Testis (tissue), 3 donors: Measurements from ENCODE around the gene TRANK1. TPM values are rescaled to one million over a fixed set of nuclear protein-coding genes. Genes with fewer than 3 reads are reported as not detected.
"Not testable (repeated sequence)": the region's sequence is repeated elsewhere in the genome, so short reads cannot be mapped to it uniquely, and the experiment has no call there.

ENCODE experiments used
- DNase-seq: peaks from one replicate; pipeline ENCODE4 v3.0.0-alpha.2; 2019
- H3K27ac ChIP-seq, 2 donors: fragments of 200-600 bp; sonication (generic); one replicate each; pipeline ENCODE4 v1.5.1; 2019
- H3K27me3 ChIP-seq: fragments of 200-600 bp; sonication (generic); one replicate; pipeline ENCODE4 v1.5.1; 2019
- H3K36me3 ChIP-seq: fragments of 200-600 bp; sonication (generic); one replicate; pipeline ENCODE4 v1.5.1; 2017; ENCODE audit warnings: low read depth; ENCODE audit errors: missing control alignments
- H3K4me1 ChIP-seq: fragments of 200-600 bp; sonication (generic); one replicate; pipeline ENCODE4 v1.5.1; 2019
- H3K4me3 ChIP-seq, 2 donors: fragments of 200-600 bp; sonication (generic); one replicate each; pipeline ENCODE4 v1.5.1; 2017 to 2019
- H3K9me3 ChIP-seq: fragments of 200-600 bp; sonication (generic); one replicate; pipeline ENCODE4 v1.5.1; 2017
- POLR2A ChIP-seq: fragments of 450-650 bp; IDR thresholded peaks from one replicate; pipeline ENCODE4 v1.6.1; 2017; ENCODE audit warnings: antibody characterized with exemption, mild to moderate bottlenecking, moderate library complexity
- WGBS, 2 donors: methylation state at CpG; one replicate each; pipeline ENCODE4 v1.1.5; 2018; 5-methylcytosine and 5-hydroxymethylcytosine counted together
- intact Hi-C: fragments of 100-400 bp; cut with DNase I; formaldehyde crosslinking; loops from one replicate; pipeline ENCODE4 v1.15.1; 2023; ENCODE audit warnings: low total_unique reads
- polyA plus RNA-seq: library from polyadenylated mRNA; stranded (reverse); fragments of 350-450 nt; fragmentation: Illumina TruSeq; extraction: RNeasy Lipid Tissue Mini Kit (QIAGEN cat#74804); gene quantifications from one replicate; pipeline ENCODE4 v1.2.3, GENCODE V29; 2014; ENCODE audit warnings: low read depth, low replicate concordance; ENCODE audit not compliant: insufficient read depth
- total RNA-seq, 2 donors: library from RNA; depleted of rRNA; stranded (reverse); fragments of >200 nt; gene quantifications; one replicate each; pipeline ENCODE4 v1.2.3, GENCODE V29; 2016
- TF ChIP-seq, protein P1 (sequence below), 3 experiments: fragments of 450-650 bp in 2 of 3; fragments of 200-600 bp in 1 of 3; sonication (generic) in 1 of 3; IDR thresholded peaks; one replicate each; pipeline ENCODE4 v1.5.1; 2016 to 2019; ENCODE audit warnings: antibody characterized with exemption in 3 of 3, mild to moderate bottlenecking in 2 of 3, moderate library complexity in 1 of 3

TRANK1 gene
- total and polyA plus RNA-seq, 3 donors from 2014 or later: 7.5 to 11.0 (median 7.6) TPM

DNA sequence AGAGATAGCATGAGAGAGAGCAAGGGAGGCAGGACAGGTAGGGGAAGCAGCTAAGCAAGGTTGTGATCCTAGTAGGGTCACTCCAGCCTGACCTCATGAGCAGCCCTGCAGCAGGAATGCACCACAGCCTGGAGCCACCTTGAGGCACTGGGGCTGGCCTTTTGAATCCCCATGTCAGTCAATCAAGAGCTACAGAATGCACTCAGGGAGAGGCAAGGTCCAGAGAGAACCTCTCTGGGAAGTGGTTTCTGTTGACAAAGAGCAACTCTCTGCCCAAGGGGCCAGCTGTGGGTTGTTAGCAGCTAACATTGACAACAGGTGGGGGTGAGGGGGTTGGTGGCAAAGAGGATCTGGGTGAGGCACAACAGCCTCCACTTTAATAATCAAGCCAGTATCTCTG lies 54.6 kb downstream of the TRANK1 start:
- no peak for DNase-seq
- no peak for TF ChIP-seq POLR2A
- TF ChIP-seq, protein P1, sequence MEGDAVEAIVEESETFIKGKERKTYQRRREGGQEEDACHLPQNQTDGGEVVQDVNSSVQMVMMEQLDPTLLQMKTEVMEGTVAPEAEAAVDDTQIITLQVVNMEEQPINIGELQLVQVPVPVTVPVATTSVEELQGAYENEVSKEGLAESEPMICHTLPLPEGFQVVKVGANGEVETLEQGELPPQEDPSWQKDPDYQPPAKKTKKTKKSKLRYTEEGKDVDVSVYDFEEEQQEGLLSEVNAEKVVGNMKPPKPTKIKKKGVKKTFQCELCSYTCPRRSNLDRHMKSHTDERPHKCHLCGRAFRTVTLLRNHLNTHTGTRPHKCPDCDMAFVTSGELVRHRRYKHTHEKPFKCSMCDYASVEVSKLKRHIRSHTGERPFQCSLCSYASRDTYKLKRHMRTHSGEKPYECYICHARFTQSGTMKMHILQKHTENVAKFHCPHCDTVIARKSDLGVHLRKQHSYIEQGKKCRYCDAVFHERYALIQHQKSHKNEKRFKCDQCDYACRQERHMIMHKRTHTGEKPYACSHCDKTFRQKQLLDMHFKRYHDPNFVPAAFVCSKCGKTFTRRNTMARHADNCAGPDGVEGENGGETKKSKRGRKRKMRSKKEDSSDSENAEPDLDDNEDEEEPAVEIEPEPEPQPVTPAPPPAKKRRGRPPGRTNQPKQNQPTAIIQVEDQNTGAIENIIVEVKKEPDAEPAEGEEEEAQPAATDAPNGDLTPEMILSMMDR (IDR thresholded peaks at IDR 0.05): no peak
- Histone ChIP-seq H3K4me3 (no peak overlapping the region), H3K4me1 (no peaks in the 10 kb centered on the region), H3K36me3 (no peaks in the 10 kb centered on the region), H3K9me3 (no peaks in the 10 kb centered on the region), H3K27me3 (no peaks in the 10 kb centered on the region), H3K27ac (no peak overlapping the region)
- intact Hi-C loops: no loop called here

DNA sequence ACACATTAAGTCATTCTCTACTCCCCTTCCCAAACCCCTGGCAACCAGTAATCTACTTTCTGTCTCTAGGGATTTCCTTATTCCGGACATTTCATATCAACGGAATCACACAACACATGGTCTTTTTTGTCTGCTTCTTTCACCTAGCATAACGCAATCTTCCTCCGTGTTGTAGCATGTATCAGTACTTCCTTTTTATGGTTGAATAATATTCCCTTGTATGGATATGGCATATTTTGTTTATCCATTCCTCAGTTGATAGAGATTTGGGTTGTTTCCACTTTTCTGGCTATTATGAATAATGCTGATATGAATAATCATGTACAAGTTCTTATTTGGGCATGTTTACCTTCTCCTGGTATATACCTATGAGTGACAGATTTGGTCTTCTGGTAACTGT lies 63.1 kb downstream of the TRANK1 start:
- Histone ChIP-seq H3K4me1 (no peaks in the 10 kb centered on the region), H3K27ac (no peak overlapping the region), H3K4me3 (no peak overlapping the region), H3K9me3 (no peaks in the 10 kb centered on the region), H3K27me3 (no peaks in the 10 kb centered on the region), H3K36me3 (no peaks in the 10 kb centered on the region)
- 77 to 87% methylated on average over 4 of the region's 4 CpGs for WGBS, 2 donors
- no peak for TF ChIP-seq POLR2A
- TF ChIP-seq, protein P1 (IDR thresholded peaks at IDR 0.05): no peak
- no peak for DNase-seq
- intact Hi-C loops: no loop called here

DNA sequence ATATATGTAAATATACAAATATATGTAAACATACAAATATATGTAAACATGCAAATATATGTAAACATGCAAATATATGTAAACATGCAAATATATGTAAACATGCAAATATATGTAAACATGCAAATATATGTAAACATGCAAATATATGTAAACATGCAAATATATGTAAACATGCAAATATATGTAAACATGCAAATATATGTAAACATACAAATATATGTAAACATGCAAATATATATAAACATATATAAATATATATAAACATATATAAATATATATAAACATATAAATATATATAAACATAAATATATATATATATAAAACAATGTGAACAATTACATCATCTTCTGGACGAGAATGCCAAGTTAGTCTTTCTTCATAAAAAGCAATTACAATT lies 65.0 kb downstream of the TRANK1 start:
- H3K36me3 ChIP-seq, H3K4me1 ChIP-seq, H3K27me3 ChIP-seq, H3K9me3 ChIP-seq, intact Hi-C loops, H3K27ac ChIP-seq, H3K4me3 ChIP-seq, DNase-seq: not testable (repeated sequence)
- WGBS, 2 donors: 90 to 94% methylated on average over 1 of the region's 1 CpG

DNA sequence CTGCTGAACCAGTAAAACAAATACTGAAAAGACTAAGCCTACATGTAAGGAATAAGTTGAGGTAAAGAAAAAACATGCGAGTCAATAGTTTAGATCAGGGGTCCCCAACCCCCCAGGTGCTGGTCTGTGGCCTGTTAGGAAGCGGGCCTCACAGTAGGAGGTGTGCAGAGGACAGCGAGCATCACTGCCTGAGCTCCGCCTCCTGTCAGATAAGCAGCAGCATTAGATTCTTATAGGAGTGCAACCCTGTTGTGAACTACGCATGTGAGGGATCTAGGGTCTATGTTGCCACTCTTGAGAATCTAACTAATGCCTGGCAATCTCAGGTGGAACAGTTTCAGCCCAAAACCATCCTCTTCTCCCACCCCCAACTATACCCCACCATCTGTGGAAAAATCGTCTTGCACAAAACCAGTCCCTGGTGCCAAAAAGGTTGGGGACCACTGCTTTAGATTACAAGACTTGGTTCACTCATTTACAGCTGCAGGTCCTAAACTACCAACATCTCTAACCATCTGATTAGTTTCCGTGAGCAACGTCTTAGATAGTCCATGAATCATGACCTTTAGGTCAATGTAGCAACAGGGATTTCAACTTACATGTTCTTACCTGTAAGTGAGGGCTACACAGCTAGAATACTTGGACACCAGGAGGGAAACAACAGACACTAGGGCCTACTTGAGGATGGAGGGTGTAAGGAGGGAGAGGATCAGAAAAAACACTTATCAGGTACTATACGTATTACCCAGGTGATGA lies 66.7 kb downstream of the TRANK1 start:
- TF ChIP-seq, protein P1 (IDR thresholded peaks at IDR 0.05): no peak
- TF ChIP-seq POLR2A: no peak
- Histone ChIP-seq H3K9me3 (no peaks in the 10 kb centered on the region), H3K36me3 (no peaks in the 10 kb centered on the region), H3K27me3 (no peaks in the 10 kb centered on the region), H3K27ac (no peak overlapping the region), H3K4me3 (no peak overlapping the region), H3K4me1 (no peaks in the 10 kb centered on the region)
- intact Hi-C loops: no loop called here
- DNase-seq: no peak
- 81 to 88% methylated on average over 9 of the region's 9 CpGs for WGBS, 2 donors

DNA sequence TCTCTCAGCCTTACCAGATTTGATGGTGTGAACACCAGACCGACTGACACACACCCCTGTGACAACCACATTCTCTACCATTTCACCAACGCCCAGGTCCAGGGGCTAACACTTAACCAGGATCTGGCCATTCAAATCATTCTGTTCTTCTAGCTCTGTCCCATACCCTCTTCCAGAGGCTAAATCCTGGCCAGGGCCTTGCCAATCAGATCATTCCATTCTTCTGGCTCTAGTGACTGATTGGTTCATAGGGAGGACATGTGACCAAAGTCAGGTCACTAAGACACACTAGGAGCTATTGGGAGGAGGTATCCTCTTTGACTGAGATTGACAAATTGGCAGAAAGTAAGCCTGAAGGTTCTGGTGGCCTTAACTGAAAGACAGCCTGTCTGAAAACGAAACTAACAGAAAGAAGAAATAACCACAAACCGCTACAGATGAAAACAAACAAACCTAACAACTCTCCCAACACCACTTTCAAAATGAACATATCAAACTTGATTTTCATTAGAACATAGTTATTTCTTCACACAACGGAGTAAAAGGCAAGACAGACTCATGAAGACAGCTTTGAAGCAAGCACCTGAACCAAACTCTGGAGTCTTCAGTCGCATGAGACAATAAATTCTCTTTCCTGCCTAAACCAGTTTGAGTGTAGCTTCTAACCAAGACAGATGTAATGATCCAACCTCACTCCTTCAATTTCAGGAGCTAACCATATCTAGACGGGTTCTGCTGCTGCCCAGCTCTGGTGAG lies 68.5 kb downstream of the TRANK1 start:
- H3K27me3 ChIP-seq: no peaks in the 10 kb centered on the region
- no peaks in the 10 kb centered on the region for H3K4me1 ChIP-seq
- H3K4me3 ChIP-seq: no peak overlapping the region
- H3K9me3 ChIP-seq: no peaks in the 10 kb centered on the region
- no peak for DNase-seq
- intact Hi-C loops: no loop called here
- H3K27ac ChIP-seq: no peak overlapping the region
- no peaks in the 10 kb centered on the region for H3K36me3 ChIP-seq
- no peak for TF ChIP-seq POLR2A
- TF ChIP-seq, protein P1 (IDR thresholded peaks at IDR 0.05): no peak
- WGBS, 2 donors: 78% methylated on average over 7 of the region's 7 CpGs
